Fibroblast of pulmonary artery (primary cell): ENCODE data around the gene PEX5.
A peak's percentile ranks its signal among the peaks of the same experiment; 100 is the strongest.
"Not testable (repeated sequence)": the region's sequence is repeated elsewhere in the genome, so short reads cannot be mapped to it uniquely, and the experiment has no call there.

Experiments
- DNase-seq: peaks from one replicate; pipeline ENCODE4 v3.0.0-alpha.2; 2010; ENCODE audit warnings: low read depth
- H3K4me3 ChIP-seq: replicated peaks from 2 replicates; pipeline ENCODE4 v1.5.1; 2011; ENCODE audit warnings: low read depth, mild to moderate bottlenecking, control low read depth, low read length, moderate library complexity
- TF ChIP-seq, protein P1 (sequence below): IDR thresholded peaks from 2 replicates; pipeline ENCODE4 v1.5.1; 2011; ENCODE audit warnings: mild to moderate bottlenecking, control low read depth, low read length, inconsistent platforms; ENCODE audit errors: missing control alignments

Gene PEX5

DNA sequence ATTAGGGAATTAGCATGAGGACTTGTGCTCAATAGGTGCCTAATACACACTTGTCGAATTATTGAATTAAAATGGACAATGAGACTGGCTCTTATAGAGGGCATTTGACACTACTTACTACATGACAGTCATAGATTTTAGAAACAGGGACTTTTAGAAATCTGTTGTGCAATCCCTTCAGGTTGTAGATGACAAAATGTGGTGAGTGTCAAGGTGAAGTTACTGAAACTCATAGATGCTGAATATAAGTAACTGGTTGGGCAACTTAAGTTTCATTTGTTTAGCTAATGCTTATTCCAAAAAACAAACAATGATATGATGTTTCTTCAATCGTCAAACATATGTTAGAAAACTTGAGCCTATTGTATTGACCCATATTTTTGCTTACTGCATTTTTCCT lies 12.9 kb upstream of the PEX5 start:
- no peak overlapping the region for H3K4me3 ChIP-seq
- TF ChIP-seq, protein P1, sequence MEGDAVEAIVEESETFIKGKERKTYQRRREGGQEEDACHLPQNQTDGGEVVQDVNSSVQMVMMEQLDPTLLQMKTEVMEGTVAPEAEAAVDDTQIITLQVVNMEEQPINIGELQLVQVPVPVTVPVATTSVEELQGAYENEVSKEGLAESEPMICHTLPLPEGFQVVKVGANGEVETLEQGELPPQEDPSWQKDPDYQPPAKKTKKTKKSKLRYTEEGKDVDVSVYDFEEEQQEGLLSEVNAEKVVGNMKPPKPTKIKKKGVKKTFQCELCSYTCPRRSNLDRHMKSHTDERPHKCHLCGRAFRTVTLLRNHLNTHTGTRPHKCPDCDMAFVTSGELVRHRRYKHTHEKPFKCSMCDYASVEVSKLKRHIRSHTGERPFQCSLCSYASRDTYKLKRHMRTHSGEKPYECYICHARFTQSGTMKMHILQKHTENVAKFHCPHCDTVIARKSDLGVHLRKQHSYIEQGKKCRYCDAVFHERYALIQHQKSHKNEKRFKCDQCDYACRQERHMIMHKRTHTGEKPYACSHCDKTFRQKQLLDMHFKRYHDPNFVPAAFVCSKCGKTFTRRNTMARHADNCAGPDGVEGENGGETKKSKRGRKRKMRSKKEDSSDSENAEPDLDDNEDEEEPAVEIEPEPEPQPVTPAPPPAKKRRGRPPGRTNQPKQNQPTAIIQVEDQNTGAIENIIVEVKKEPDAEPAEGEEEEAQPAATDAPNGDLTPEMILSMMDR: no peak
- no peak for DNase-seq

GRCh38 chr12:7178481-7178880 lies 11.0 kb upstream of the PEX5 start:
- TF ChIP-seq, protein P1: no peak
- no peak overlapping the region for H3K4me3 ChIP-seq
- DNase-seq: no peak

- no peak for DNase-seq
- TF ChIP-seq, protein P1: no peak
- H3K4me3 ChIP-seq: no peak overlapping the region
Observed at GRCh38 chr12:7180685-7181084, 8.8 kb upstream of the PEX5 start.

DNA sequence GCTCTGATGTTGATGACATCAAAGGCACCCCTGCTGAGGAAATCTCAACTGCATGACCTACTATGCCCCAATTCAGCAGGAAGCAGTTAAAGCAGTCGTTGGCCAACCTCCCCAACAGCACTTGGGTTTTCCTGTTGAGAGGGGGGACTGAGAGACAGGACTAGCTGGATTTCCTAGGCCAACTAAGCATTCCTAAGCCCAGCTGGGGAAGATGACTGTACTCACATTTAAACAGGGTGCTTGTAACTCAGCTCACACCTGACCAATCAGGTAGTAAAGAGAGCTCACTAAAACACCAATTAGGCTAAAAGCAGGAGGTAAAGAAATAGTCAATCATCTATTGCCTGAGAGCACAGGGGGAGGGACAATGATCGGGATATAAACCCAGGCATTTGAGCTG lies 3.4 kb upstream of the PEX5 start:
- not testable (repeated sequence) for H3K4me3 ChIP-seq, DNase-seq

DNA sequence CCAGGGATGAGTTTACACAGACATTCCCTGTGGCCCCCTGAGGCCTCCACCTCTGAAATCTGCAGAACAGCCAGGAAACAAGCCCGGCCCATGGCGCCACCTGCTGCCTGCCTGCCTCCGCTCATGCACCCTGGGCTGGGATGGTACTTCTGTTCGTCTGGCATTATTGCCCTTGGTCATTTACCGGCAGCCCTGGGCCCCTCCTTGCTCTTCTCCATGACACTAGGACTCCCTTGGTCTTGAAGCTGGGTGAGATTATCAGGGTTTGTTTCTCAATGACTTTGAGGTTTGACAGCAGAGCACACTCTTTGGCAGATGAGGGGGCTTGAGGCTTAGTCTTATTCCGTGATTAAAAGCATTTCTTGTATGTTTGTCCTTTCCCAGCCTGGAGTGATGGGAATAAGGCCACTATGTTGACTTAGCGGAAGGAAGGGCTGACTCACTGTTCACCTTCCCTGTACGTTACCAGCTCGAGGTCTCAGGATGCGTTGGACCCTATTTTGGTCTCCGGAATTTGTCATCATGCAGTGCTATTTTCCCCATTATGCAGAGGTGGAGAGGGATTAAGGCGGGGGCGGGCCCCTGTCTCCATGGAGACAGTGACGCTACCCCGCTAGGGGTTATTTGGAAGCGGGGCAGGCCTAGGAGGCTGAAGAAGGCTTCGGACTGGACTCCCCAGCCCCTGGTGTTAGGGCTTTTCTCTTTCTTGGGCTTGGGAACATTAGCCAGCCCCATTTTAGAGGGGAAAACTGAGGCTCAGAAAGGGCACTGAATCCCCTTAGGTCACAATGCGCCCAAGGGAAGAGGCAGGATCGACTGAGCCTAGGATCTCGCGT lies 706 bp upstream of the PEX5 start:
- TF ChIP-seq, protein P1: peak; percentile 74
- peak overlapping the region; percentile 81 for H3K4me3 ChIP-seq
- peak; percentile 82 for DNase-seq

- TF ChIP-seq, protein P1: no peak
- DNase-seq: peak; percentile 14
Observed at GRCh38 chr12:7190268-7191055, 976 bp downstream of the PEX5 start.

DNA sequence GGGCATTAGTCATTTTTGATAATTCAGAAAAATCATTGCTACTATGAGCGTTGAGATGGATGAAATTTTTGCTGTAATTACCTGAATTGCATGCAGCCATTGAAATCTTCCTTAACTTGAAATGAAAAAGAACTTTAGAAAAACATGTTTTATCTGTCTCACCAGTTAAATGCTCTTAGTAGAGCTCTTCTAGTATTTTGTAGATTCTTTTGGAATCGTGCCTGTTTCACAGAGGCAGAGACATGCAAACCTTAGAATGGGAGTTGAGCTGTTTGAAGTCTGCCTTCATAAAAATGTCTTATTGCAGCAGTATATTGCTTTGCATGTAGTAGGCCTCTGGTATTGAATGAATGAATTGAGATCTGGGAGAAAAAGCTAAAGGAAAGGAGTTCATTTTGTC lies 4.2 kb downstream of the PEX5 start:
- TF ChIP-seq, protein P1: no peak
- DNase-seq: no peak
- H3K4me3 ChIP-seq: no peak overlapping the region

More at GRCh38 chr12:7190268-7191055, 976 bp downstream of the PEX5 start:
- H3K4me3 ChIP-seq: peak overlapping the region; percentile 81
